Fibroblast of pulmonary artery (primary cell): ENCODE measurements around the gene RAPGEFL1.

Source experiments
- DNase-seq: peaks from one replicate; pipeline ENCODE4 v3.0.0-alpha.2; 2010; ENCODE audit warnings: low read depth
- H3K4me3 ChIP-seq: replicated peaks from 2 replicates; pipeline ENCODE4 v1.5.1; 2011; ENCODE audit warnings: low read depth, mild to moderate bottlenecking, control low read depth, low read length, moderate library complexity
- CTCF ChIP-seq: IDR thresholded peaks from 2 replicates; pipeline ENCODE4 v1.5.1; 2011; ENCODE audit warnings: mild to moderate bottlenecking, control low read depth, low read length, inconsistent platforms; ENCODE audit errors: missing control alignments

The RAPGEFL1 gene

GRCh38 chr17:40179923-40180659, 2.8 kb downstream of the RAPGEFL1 start:
- peak; percentile 46 for DNase-seq
- TF ChIP-seq CTCF = no peak
- H3K4me3 ChIP-seq = no peak overlapping the region

- DNase-seq = no peak
- no peak overlapping the region for H3K4me3 ChIP-seq
- TF ChIP-seq CTCF = no peak
Observed at GRCh38 chr17:40180694-40181093, 3.4 kb downstream of the RAPGEFL1 start.

- DNase-seq = no peak
- no peak for TF ChIP-seq CTCF
- H3K4me3 ChIP-seq = no peak overlapping the region
Observed at GRCh38 chr17:40181205-40181604, 3.9 kb downstream of the RAPGEFL1 start.

- no peak for DNase-seq
- H3K4me3 ChIP-seq = no peak overlapping the region
- TF ChIP-seq CTCF = no peak
Observed at GRCh38 chr17:40182606-40183005, 5.3 kb downstream of the RAPGEFL1 start.

- no peak for TF ChIP-seq CTCF
- no peak for DNase-seq
- no peak overlapping the region for H3K4me3 ChIP-seq
Observed at GRCh38 chr17:40187238-40187637, 10.0 kb downstream of the RAPGEFL1 start.

GRCh38 chr17:40188694-40189093, 11.4 kb downstream of the RAPGEFL1 start:
- H3K4me3 ChIP-seq = no peak overlapping the region
- no peak for DNase-seq
- no peak for TF ChIP-seq CTCF
